OCI-LY3 (cell line): ENCODE results near the gene SEC24D.

Experiments
- CTCF ChIP-seq: fragments of 200-600, 300-600 bp; sonication (generic); IDR thresholded peaks from 2 replicates; pipeline ENCODE4 v1.5.1; 2014; ENCODE audit warnings: antibody characterized with exemption, low read length, low read depth
- EZH2phosphoT487 ChIP-seq: fragments of 200-600 bp; shearing (Covaris generic); IDR thresholded peaks from 2 replicates; pipeline ENCODE4 v1.6.1; 2018; ENCODE audit warnings: antibody characterized with exemption, mixed run types, low read depth

DNA sequence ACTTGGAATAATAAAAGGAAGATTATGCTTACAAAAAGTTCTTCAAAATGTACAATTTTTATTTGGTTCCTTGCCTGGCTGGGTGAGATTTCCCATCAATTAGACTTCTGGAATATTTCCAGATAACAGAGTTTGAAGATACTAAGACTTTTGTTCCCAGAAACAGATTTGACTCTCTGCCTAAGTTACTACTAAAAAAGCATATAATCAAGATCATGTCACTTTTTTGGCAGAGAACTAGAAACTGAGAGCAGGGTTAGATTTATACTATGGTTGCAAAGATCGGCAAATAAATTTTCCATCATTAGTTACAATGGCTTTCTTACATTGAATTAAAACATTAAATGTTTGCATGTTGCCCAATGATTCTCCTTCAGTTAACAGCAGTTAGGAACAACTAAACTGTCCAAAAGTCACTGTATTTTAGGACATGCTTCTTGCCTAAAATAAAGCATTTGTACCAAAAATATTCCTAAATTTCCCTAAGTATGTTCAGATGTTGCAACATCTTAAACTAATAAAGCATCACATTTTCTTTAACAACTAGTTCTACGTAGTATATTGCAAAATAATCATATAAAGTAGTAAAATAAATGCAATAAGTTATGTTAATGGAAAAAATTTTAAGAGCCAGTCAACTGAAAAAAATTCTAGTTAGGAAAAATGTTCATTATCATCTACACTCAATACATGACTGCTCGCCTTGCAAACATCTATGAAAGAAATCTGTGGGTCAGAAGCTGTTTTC lies 73.0 kb downstream of the SEC24D start:
- TF ChIP-seq CTCF, result no peak
- no peak for TF ChIP-seq EZH2phosphoT487
